HG03469 (cell line): ENCODE data around the gene LPGAT1.
"Not testable (repeated sequence)": the region's sequence is repeated elsewhere in the genome, so short reads cannot be mapped to it uniquely, and the experiment has no call there.

Source experiments
- ATAC-seq: cut with Tn5 transposase; IDR thresholded peaks from one replicate; pipeline ENCODE4 v1.9.1; 2021; ENCODE audit warnings: mild to moderate bottlenecking, moderate library complexity, moderate number of reproducible peaks; ENCODE audit not compliant: unreplicated experiment

Gene LPGAT1

DNA sequence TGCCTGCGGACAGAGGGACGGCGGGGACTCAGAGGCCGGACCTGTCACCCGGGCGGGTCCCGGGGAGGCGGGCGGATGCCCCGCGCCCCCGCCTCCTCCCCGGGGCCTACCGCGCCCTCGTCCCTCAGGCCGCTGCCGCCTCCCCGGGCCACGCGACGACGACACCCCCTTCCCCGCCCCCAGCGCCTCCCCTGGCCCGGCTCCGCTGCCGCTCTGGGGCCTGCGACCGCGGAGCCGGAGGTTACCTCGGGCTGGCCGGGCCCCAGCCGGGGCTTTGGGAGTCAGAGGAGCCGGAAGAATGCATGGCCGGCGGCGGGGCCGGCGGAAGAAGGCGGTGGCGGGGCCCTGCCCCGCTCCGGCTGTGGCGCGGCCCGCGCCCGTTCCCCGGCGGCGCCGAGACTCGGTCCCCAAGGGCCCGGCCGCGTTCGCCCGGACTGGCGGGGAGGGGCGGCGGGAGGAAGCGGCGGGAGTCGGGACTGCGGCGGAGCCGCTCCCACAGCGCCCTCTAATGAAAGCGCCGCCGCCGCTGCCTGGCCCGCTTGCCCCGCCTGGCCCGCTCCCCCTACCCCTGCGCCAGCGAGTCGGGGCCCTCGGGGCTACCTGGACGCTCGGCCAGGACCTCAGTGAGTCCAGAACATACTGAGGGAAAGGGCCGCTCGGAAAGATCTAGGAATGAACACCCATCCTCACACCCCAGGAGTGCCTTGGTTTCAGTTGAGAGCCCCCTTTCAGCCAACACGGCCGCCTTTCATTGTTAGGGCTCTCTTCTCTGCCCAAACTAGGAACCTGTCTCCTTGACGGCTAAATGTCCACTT is at the start of gene LPGAT1:
TSS of gene LPGAT1 (minus strand) at position 436 of the 815 bp plus-strand sequence. CDS start 1,467 bp downstream, outside the sequence.
- ATAC-seq = peak; percentile 40

DNA sequence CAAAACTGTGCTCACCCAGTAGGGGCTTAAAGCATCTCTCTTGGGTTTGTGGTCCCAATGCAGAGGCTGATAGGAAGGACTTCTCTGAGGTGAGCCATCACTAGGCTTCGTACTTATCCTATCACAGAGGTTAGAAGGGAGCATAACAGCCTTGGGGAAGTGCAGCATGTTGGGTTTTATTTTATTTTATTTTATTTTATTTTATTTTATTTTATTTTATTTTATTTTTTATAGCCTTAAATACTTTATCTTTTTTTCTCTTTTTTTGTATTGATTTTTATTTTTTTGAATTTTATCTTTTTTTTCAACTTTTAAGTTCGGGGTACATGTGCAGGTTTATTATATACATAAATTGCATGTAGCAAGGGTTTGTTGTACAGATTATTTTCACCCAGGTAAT is 48.9 kb upstream of the LPGAT1 start:
- ATAC-seq = no peak

- no peak for ATAC-seq
Observed at GRCh38 chr1:211876851-211877590, 46.5 kb upstream of the LPGAT1 start.

GRCh38 chr1:211875541-211875940 is 45.0 kb upstream of the LPGAT1 start:
- ATAC-seq = no peak

DNA sequence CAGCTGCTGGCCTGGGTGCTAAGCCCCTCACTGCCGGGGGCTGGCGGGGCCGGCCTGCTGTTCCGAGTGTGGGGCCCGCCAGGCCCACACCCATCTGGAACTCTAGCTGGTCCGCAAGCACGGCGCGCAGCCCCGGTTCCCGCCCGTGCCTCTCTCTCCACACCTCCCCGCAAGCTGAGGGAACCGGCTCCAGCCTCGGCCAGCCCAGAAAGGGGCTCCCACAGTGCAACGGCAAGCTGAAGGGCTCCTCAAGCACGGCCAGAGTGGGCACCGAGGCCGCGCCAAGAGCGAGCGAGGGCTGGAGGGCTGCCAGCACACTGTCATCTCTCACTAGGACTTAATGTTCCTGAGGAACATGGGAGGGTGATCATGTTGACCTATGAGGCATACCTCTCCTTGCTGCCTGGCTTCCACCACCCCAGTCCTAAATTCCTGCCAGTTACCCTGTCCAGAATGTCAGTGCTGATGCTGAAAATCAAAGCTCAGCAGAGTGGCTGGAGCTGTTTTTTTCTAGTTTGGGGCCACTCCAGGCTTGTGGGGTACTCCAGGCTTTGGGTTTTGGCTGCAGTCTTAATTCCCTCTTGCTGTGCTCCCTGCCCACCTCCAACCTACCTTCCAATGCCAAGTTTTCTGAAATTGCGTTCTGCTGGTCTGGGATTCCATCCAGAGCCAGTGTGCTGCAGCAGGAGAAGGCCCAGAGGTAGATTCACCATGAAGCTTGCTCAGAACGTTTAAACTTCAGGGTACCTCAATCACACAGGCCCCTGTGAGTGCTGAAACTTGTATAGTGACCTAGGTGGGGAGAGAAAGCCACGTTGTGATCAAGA is 44.2 kb upstream of the LPGAT1 start:
- no peak for ATAC-seq

GRCh38 chr1:211873731-211874130 is 43.2 kb upstream of the LPGAT1 start:
- ATAC-seq = not testable (repeated sequence)

- no peak for ATAC-seq
Observed at GRCh38 chr1:211870156-211870555, 39.6 kb upstream of the LPGAT1 start.

GRCh38 chr1:211865180-211865579 is 34.6 kb upstream of the LPGAT1 start:
- no peak for ATAC-seq

GRCh38 chr1:211859405-211859804 is 28.8 kb upstream of the LPGAT1 start:
- ATAC-seq = no peak

GRCh38 chr1:211851174-211851573 is 20.6 kb upstream of the LPGAT1 start:
- ATAC-seq = no peak

GRCh38 chr1:211843507-211844298 is 13.1 kb upstream of the LPGAT1 start:
- no peak for ATAC-seq

- ATAC-seq = no peak
Observed at GRCh38 chr1:211843018-211843417, 12.5 kb upstream of the LPGAT1 start.

GRCh38 chr1:211842518-211842917 is 12.0 kb upstream of the LPGAT1 start:
- no peak for ATAC-seq

DNA sequence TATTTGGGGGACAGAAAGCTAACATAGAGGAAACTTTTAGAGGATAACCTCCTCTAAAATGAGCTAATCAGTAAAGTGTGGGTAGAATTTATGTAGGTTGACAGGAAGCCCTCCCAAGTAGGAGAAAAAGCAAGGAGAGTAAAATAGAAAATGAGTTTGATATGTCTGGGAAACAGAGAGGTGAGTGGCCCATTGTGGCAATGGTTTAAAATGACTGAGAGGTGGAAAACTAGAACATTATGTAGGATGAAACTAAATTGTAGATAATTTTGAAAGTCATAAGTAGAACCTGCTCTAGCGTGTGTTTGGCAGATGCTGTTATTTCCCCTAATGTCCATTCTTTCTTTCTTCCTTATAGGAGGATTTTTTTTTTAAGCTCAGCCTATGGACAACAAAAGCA is 8.5 kb upstream of the LPGAT1 start:
- no peak for ATAC-seq

DNA sequence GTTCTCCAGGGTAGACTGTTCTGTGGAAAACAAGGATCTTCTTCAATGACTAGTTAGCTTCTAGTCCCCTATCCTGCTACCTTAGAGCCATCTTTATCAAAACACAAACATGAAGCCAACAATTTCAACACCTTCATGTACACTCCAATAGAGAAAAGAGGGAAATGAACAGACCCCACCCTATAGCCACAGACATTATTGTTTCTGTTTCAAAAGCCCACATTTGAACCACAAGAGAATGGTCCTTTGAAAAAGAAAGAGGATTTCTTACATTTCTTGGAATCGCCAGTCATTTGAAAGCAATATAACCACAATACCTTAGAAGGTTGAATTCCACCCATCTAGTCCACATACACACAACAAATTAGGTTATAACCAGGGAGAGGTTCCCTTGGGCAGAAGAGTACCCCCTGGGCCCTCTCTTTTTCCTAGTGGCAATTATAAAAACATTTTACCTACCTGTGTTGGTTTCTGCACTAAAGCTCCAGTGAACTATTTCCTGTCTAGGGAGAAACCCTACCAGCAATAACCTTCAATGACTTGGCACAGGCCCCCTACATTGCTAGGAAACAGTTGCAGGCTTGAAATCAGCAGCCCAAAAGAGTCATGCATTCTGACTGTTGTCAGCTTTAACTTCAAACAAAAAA is 2.7 kb upstream of the LPGAT1 start:
- ATAC-seq = no peak

GRCh38 chr1:211832661-211833060 is 2.1 kb upstream of the LPGAT1 start:
- no peak for ATAC-seq

- no peak for ATAC-seq
Observed at GRCh38 chr1:211831558-211832323, 1.2 kb upstream of the LPGAT1 start.

DNA sequence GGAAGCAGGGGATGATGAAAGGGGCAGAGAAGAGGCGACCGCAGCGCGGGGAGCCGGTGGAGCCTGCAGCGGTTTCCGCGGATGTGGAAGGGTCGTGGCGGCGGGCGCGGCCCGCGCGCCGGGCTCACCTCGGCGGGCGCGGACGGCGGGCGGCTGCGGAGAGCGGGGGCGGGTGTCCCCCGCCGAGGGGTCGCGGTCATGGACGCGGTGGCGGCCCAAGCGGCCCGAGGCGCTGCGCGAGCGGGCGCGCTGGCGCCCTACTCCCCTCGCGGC is 572 bp downstream of the LPGAT1 start:
- peak; percentile 6 for ATAC-seq

DNA sequence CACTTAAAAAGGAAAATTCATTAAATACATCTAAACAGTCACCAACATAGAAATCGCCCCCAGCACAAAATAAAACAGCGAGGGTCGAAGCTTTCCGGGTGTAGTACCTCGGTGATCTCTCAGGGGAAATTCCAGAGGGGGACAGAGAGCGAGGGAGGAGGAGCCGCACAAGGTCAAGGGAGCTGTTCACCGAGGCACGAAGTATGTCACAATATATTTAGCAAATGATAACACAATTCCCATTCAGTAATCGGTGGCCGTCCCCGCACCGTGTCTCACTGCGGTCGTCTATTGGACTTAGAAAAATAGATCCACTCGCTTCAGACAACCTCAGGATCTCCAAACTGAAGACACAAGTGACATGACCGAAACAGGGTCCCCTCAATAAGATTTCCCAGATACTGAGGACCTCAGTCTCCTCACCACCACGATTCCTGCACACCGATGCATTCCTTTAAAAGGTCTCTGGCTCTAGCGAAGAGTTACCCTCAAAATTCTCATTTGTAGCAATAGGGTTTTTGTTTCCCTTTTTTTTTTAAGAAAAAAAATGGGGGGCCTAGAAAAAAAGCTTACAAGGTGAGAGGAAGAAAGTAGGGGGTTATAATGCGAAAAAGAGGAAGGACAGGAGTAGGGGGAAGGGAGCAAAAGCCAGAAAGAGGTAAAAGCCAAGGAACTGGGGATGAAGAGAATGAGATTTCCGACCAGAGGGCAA is 1.1 kb downstream of the LPGAT1 start:
- no peak for ATAC-seq
